HG03196 (cell line): ENCODE data around the gene EPC2.
A peak's percentile ranks its signal among the peaks of the same experiment; 100 is the strongest.
"Not testable (repeated sequence)": the region's sequence is repeated elsewhere in the genome, so short reads cannot be mapped to it uniquely, and the experiment has no call there.

Source experiments
- ATAC-seq: cut with Tn5 transposase; IDR thresholded peaks from one replicate; pipeline ENCODE4 v1.9.1; 2021; ENCODE audit not compliant: unreplicated experiment

EPC2 gene

DNA sequence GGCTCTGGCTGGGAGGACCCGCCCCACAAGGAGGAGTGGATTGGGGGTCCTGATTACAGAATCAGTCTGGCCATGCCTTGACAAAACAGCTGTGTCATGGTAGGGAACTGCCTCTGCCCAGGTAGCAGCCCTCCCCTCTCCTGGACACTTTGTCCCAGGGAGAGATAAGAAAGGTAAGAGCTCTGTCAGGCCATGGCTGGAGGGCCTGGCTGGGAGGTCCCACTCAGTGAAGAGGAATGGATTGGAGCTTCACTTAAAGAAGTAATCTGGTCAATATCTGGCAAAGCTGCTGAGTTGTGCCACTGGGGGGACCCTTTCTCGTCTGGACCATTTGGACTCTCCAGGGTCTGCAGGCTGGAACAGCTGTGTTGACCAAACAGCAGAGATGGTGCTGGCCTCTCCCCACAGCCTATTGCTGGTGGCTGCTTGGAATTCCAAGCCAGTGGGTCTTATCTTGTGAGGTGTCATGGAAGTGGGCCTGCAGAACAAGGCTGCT, 75.4 kb downstream of the EPC2 start:
- ATAC-seq = no peak

DNA sequence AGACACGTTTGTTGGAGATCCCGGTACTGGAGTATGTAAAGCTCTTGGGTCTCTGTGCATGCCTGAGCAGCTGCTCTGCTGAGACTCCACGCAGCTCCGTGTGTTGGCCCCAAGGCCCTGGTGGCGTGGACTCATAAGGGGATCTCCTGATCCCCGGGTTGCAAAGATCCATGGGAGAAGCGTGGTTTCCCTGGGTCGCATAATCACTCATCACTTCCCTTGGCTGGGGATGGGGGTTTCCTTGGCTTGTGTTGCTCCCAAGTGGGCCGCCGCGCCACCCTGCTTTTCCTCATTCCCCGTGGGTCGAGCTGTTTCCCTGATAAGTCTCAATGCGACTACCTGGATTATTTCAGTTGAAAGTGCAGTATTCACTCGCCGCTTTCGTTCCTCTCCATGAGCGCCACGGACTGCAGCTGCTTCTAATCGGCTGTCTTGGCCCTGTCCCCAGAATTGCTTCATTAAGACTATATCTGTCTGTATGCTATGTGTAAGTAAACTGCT, 76.0 kb downstream of the EPC2 start:
- no peak for ATAC-seq

DNA sequence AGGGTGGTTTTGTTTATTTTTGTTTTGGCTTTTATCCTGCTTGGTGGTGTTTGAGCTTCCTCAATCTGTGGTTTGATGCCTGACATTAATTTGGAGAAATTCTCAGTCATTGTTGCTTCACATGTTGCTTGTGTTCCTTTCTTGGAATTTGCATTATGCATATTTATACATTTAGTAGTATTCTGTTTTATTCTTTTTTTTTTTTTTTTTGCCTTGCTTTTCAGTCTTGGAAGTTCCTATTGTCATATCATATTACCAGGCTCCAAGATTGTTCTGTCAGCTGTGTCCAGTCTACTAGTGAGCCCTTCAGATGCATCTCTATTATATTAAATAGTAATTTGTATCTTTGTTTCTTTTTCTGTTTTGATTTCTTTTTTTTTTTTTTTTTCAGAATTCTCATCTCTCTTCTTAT, 77.0 kb downstream of the EPC2 start:
- no peak for ATAC-seq

- ATAC-seq = no peak
Measured at GRCh38 chr2:148721991-148722777, 77.6 kb downstream of the EPC2 start.

GRCh38 chr2:148725564-148725963, 81.0 kb downstream of the EPC2 start:
- ATAC-seq = no peak

DNA sequence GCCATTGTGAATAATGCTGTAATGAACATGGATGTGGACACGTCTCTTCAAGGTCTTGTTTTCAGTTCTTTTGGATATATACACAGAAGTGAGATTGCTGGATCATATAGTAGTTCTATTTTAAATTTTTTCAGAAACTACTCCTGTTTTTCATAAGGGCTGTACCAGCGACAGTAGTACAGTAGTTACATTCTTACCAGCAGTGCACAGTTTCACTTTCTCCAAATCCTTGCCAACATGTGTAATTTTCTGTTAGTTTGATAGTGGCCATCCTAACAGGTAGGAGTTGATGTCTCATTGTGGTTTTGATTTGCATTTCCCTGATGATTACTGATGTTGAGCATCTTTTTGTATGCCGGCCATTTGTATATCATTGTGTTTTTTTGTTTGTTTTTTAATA, 81.7 kb downstream of the EPC2 start:
- peak; percentile 64 for ATAC-seq

DNA sequence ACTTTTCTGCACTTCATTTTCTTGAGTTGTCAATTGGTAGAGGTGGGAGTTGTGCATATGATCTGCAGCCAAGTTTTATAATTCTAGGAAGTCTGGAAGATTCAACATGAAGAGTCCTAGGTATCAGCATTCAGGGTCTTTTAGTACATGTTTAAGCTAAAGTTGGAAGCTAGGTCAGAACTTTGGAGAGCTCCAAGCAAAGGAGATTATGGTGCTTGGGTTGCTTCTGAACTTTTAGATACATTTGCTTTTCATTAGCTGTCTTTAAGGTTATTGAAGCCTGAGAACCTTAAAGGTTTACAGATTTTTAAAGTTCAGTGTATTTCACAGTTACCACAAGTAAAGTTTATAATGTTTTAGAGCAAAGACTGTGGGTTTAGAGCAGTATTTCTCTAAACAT, 85.5 kb downstream of the EPC2 start:
- ATAC-seq = no peak

- no peak for ATAC-seq
Measured at GRCh38 chr2:148737742-148738141, 93.2 kb downstream of the EPC2 start.

- no peak for ATAC-seq
Measured at GRCh38 chr2:148739454-148740105, 95.0 kb downstream of the EPC2 start.

DNA sequence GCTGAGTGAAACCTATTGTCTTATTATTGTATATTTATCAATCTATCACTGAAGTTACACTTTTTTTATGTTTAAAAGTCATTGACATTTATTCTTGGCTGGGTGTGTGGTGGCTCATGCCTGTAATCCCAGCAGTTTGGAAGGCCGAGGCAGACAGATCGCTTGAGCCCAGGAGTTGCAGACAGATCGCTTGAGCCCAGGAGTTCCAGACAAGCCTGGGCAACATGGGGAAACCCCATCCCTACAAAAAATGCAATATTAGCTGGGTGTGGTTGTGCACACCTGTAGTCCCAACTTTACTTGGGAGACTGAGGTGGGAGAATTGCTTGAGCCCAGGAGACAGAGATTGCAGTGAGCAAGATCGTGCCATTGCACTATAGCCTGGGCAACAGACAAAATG, 97.8 kb downstream of the EPC2 start:
- no peak for ATAC-seq

DNA sequence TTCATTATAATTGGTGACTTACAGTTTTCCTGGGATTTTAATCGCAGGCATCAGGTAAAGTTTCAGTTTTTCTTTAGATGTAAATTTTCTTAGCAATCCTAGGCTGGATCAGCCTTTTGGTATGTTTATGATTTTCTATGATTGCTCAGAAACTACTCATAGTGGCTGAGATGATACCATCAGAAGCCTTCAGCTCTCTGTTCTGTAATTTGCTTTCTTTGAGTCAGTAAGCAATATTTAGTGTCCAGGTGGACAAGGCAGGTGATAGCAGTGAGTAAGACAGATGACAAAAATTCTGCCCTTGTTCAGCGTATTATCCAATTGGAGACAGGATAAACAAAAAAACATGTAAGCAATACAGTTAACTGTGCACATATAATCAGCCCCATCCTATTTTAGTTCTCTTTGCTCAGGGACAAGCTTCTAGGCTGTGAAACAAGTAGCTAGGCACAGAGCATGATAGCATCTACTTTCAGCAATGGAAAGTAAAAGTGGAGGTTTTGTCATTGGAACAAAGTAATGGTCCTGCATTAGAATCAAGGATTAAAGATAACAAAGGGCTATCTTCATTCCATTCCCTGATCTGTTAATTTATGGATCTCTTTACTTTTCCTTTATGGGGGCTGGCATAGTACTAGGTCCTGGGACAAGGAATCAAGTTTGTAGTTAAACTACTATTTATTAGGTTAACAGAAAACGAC, 100.8 kb downstream of the EPC2 start:
- ATAC-seq = no peak

DNA sequence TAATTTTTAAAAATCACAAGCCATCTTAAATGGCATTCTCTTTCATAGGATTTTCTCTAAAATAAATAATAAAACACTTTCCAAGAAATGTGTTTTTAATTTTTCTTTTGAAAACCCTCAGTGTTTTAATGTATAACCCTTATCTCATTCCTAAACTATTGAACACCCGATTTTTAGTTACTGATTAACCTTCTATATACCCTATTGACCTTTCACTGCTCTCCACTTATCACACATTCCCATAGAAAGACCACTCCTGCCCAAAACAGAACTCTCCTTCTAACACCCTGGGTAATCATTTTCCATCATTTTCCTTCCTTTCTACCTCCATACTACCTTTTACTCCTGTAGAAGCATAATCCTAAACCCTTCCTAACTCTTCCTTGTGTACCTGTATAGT, 102.4 kb downstream of the EPC2 start:
- ATAC-seq = no peak

GRCh38 chr2:148751907-148752306, 107.4 kb downstream of the EPC2 start:
- no peak for ATAC-seq

GRCh38 chr2:148752977-148753376, 108.4 kb downstream of the EPC2 start:
- ATAC-seq = no peak

DNA sequence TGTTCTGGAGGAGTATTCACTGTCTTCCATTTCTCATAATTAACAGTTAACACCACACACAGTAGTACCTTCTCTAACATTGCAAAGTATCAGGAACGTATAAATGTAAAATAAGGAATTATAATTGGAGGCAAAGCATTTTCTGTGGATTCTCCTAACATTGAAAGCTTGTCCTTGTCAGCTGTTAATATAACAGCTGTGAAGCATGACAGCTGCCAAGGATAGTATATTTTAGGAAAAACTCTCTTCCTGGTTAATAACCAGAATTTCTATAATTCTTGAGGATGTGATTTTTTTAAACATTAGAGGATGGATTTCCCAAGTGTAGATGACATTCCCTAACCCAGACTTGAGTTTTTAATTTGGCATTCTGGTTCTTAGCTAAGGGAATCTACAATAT, 110.3 kb downstream of the EPC2 start:
- no peak for ATAC-seq

DNA sequence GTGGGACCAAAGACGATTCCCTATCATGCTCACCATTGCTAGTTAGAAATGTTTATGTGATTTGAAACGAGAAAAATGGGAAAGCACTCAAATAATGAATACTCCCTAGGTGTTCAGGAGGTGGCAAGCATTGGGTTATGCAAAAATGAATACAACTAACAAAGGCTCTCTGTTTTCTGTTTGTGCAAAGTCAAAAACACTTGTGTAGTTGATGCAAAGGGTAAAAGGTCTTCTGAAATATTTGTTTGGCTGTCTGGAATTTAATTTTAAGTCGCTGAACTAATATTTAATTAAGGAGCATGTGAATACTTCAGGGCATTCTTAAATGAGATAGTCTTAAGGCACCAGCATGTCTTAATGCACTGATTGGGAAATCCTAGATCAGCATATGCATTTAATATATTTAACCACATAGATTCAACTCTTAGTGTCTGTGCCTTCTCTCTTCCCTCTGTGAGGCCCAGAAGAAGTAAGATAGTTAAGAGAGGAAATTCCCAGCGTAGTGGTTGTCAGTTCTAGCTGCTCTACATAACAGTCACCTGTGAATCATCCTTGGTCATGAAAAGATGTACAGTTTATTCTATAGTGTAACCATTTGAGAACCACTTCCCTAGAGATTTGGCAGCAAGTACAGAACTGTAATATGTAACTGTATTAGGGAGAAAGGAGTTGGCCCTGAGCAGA, 111.9 kb downstream of the EPC2 start:
- no peak for ATAC-seq

DNA sequence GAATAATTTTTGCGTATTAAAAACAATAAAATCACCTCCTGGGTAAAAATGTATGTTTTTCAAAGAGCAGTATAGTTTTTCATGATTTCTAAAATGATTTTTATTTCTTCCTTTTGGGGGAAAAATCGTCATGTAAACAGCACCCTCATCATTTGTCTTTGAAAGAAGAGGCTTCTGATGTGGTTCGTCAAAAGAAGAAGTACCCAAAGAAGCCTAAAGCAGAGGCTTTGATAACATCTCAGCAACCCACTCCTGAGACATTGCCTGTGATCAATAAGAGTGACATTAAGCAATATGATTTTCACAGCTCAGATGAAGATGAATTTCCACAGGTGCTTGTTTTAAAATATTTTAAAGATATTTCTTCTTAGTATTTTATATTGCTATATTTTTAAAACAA, 120.3 kb downstream of the EPC2 start:
- no peak for ATAC-seq

DNA sequence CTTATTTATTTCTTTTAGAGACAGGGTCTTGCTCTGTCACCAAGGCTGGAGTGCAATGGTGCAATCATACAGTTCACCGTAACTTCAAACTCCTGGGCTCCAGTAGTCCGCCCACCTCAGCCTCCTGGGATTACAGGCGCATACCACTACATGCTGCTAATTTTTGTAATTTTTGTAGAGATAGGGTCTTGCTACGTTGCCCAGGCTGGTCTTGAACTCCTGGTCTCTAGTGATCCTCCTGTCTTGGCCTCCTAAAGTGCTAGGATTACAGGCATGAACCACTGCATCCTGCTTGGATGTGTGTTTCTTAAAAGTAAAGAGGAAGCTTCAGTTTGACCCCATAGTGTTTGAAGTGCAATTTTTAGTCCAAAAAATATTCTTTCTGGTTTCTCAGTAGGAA, 125.5 kb downstream of the EPC2 start:
- no peak for ATAC-seq

DNA sequence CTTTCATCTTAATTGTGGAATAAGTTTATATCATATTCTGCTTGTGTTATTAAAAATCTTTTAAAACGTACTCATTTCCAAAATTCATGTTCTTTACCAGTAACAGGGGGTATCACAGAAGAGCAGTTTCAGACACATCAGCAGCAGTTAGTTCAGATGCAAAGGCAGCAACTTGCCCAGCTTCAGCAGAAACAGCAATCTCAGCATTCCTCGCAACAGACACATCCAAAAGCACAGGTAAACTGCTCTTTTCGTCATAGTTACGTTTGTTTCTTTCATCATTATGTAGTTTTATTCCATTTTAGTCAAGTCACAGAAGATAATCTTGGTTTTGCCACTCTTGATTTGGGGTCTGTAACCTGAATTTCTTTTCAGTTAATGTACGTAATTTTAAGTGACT, 137.0 kb downstream of the EPC2 start:
- no peak for ATAC-seq

- ATAC-seq = no peak
Measured at GRCh38 chr2:148789059-148789458, 144.5 kb downstream of the EPC2 start.

DNA sequence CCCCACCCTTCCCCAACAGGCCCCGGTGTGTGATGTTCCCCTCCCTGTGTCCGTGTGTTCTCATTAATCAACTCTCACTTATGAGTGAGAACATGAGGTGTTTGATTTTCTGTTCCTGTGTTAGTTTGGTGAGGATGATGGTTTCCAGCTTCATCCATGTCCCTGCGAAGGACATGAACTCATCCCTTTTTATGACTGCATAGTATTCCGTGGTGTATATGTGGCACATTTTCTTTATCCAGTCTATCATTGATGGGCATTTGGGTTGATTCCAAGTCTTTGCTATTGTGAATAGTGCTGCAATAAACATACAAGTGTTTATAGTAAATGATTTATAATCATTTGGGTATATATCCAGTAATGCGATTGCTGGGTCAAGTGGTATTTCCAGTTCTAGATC, 145.6 kb downstream of the EPC2 start:
- ATAC-seq = not testable (repeated sequence)
